Rectal smooth muscle tissue (tissue), 1 donor: ENCODE results near the gene SEPTIN6.
A peak's percentile ranks its signal among the peaks of the same experiment; 100 is the strongest.

Experiments used
- H3K27ac ChIP-seq: one replicate; pipeline ENCODE4 v1.7.0; 2013; ENCODE audit warnings: low read depth, low read length, inconsistent platforms
- H3K27me3 ChIP-seq: one replicate; pipeline ENCODE4 v1.7.0; 2013; ENCODE audit warnings: low read length; ENCODE audit not compliant: control insufficient read depth, insufficient read depth
- H3K36me3 ChIP-seq: one replicate; pipeline ENCODE4 v1.7.0; 2013; ENCODE audit warnings: low read length; ENCODE audit not compliant: control insufficient read depth, insufficient read depth
- H3K4me1 ChIP-seq: one replicate; pipeline ENCODE4 v1.7.0; 2013; ENCODE audit warnings: low read length; ENCODE audit not compliant: control insufficient read depth, insufficient read depth
- H3K4me3 ChIP-seq: one replicate; pipeline ENCODE4 v1.7.0; 2013; ENCODE audit warnings: low read length
- H3K9ac ChIP-seq: one replicate; pipeline ENCODE4 v1.7.0; 2013; ENCODE audit warnings: low read length

SEPTIN6 gene

DNA sequence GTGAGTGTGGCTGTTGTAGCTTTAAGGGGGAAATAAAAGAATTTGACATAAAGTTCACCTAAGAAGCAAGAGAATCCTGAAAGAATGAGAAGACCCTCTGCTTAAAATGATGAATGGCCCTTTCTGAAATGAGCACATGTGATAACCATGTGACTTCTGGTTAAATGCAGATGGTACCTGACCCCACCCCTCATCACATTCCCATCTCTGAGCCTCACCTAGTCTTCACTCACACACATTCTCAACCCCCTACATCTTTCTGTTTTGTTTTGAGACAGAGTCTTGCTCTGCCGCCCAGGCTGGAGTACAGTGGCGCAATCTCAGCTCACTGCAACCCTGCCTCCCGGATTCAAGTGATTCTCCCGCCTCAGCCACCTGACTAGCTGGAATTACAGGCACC lies 31.5 kb downstream of the SEPTIN6 start:
- Histone ChIP-seq H3K9ac (no peak overlapping the region), H3K27me3 (no peaks in the 10 kb centered on the region), H3K4me3 (no peak overlapping the region), H3K27ac (no peak overlapping the region), H3K36me3 (peaks cover 9% of the 10 kb centered on the region), H3K4me1 (no peaks in the 10 kb centered on the region)

DNA sequence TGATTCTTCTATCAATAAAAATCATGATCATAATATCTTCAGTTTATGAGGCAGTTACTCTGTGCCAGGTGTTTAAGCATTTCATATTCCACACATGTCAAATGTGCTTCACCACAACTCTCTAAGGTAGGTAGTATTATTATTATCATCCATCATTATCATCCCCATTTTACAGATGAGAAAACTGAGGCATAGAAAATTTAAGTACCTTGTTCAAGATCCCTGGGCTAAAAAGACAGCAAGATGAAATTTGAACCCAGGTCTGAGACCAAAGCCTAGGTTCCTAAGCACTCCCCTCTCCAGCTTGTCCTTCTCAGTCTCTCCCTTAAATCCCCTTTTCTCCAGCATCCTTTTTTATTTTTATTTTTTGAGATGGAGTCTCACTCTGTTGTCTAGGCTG lies 33.4 kb downstream of the SEPTIN6 start:
- Histone ChIP-seq H3K9ac (no peak overlapping the region), H3K27ac (no peak overlapping the region), H3K36me3 (peaks cover 9% of the 10 kb centered on the region), H3K4me3 (no peak overlapping the region), H3K27me3 (no peaks in the 10 kb centered on the region), H3K4me1 (peaks cover 4% of the 10 kb centered on the region)

DNA sequence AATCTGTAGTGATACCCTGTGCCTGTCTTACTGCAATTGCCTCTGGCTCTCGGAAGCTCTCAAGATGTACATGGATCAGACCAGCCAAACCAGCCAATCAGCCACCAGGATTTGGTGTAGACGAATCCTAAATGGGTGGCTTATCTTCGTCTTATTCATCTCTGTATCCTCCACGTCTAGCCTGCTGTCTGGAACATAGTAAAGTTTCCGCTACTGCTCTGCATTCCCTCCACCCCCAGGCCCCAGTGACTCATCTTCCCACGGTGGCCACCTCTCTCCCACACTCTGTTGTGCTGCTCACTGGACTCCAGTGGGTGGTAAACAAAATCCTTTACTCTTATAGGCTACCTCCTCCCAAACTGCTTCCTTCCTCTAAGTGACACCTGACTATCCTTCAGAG lies 37.8 kb downstream of the SEPTIN6 start:
- H3K9ac ChIP-seq, result no peak overlapping the region
- H3K27ac ChIP-seq, result peak overlapping the region; percentile 58
- H3K36me3 ChIP-seq, result peaks cover 2% of the 10 kb centered on the region
- H3K27me3 ChIP-seq, result no peaks in the 10 kb centered on the region
- peaks cover 6% of the 10 kb centered on the region for H3K4me1 ChIP-seq
- H3K4me3 ChIP-seq, result no peak overlapping the region

DNA sequence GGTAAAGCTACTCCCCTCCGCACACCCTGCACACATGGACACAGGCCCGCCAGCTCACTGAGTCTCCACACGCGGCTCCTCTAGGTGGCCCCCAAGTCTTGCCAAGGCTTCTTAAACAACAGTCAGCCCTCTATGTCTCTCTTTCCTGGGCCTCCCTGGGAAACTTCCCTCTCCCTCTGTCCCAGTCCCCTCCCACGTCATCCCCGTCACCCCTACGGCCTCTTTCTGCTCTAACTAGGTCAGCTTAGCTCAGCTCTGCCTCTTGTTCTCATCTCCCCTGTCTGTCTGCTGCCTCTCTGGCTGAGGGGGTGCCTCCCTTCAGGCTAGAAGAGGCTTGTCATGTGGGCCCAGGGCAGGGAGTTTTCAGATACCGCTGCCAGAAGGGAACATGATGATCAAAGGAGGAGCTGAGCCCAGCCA lies 38.8 kb downstream of the SEPTIN6 start:
- H3K9ac ChIP-seq, result no peak overlapping the region
- H3K4me3 ChIP-seq, result no peak overlapping the region
- H3K27ac ChIP-seq, result peak overlapping the region; percentile 58
- H3K36me3 ChIP-seq, result no peaks in the 10 kb centered on the region
- H3K4me1 ChIP-seq, result peaks cover 6% of the 10 kb centered on the region
- no peaks in the 10 kb centered on the region for H3K27me3 ChIP-seq

DNA sequence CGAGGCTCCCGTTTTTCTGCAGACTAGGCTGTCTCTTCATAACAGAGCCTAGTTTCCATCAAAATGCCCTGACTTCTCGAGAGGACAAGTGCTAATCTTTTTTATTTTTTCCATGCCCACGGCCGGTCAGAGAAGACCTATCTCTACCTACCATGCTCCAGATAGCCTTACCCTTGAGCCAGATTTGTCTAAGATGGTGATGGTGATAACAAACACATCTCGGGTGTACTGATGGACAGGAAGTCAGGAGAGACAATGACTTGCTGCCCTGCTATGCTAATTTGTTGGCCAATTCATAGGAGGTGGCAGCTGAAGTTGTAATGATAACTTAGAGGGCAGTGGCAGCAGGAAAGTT lies 44.6 kb downstream of the SEPTIN6 start:
- Histone ChIP-seq H3K27me3 (no peaks in the 10 kb centered on the region), H3K9ac (no peak overlapping the region), H3K4me3 (no peak overlapping the region), H3K27ac (no peak overlapping the region), H3K4me1 (no peaks in the 10 kb centered on the region), H3K36me3 (no peaks in the 10 kb centered on the region)

DNA sequence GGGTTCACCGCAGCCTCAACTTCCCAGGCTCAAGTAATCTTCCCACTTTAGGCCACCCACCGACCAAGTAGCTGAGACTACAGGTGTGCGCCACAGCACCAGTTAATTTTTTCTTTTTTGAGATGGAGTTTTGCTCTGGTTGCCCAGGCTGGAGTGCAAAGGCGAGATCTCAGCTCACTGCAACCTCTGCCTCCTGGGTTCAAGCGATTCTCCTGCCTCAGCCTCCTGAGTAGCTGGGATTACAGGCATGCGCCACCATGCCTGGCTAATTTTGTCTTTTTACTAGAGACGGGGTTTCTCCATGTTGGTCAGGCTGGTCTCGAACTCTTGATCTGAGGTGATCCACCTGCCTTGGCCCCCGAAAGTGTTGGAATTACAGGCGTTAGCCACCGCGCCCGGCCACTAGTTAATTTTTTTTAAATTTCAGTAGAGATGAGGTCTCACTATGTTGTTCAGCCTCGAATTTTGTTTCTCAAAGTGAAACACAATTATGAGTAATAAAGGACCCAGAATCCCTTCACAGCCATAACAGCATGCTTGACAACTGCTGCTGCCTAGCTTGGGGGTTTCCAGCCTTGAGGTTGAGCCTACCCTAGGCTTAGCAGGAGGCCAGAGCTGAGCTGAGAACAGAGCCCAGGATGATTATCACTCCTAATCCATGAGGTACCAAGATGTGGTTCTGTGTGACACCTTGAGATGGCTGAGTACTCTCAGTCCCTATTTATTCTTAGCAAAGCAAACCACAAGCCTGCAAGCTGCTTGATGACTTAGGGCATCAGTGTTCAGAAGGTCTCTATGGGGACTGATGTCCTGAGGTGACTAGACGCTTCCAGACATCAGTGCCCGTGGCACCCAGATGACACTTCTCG lies 45.2 kb downstream of the SEPTIN6 start:
- H3K9ac ChIP-seq, result no peak overlapping the region
- no peaks in the 10 kb centered on the region for H3K27me3 ChIP-seq
- no peak overlapping the region for H3K4me3 ChIP-seq
- no peaks in the 10 kb centered on the region for H3K36me3 ChIP-seq
- H3K4me1 ChIP-seq, result no peaks in the 10 kb centered on the region
- H3K27ac ChIP-seq, result no peak overlapping the region

DNA sequence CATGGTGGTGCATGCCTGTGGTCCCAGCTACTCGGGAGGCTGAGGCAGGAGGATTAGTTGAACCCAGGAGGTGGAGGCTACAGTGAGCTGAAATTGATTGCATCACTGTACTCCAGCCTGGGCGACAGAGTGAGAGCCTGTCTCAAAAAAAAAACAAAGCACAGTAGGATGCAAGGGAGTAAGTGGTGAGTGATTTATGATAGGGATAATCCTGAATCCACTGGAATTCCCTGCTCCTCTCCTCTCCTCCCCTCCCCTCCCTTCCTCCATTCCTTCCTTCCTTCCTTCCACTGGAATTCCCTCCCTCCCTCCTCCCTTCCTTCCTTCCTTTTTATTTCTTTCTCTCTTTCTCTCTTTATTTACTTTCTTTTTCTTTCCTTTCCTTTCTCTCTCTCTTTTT lies 45.9 kb downstream of the SEPTIN6 start:
- Histone ChIP-seq H3K36me3 (no peaks in the 10 kb centered on the region), H3K27me3 (no peaks in the 10 kb centered on the region), H3K4me3 (no peak overlapping the region), H3K27ac (no peak overlapping the region), H3K9ac (no peak overlapping the region), H3K4me1 (no peaks in the 10 kb centered on the region)

DNA sequence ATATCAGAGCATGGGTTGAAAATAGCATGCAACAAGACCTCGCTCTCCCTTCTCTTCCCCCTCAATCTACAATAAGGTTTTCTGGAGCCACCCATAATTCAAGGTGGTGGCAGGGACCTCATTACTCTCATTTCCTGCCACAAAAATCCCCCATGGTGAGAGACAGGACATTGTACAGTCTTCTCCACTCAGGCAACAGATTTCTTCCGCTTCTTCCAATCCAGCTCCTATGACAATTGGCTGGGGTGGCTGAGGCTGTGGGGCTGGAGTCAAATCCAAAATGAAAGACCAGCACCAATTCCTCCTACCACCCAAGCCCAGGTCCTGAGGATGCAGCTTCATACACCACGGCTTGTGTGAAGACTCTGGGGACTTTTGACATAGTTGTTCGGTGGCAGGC lies 46.5 kb downstream of the SEPTIN6 start:
- H3K4me3 ChIP-seq, result no peak overlapping the region
- H3K9ac ChIP-seq, result no peak overlapping the region
- no peaks in the 10 kb centered on the region for H3K36me3 ChIP-seq
- no peak overlapping the region for H3K27ac ChIP-seq
- H3K4me1 ChIP-seq, result no peaks in the 10 kb centered on the region
- H3K27me3 ChIP-seq, result no peaks in the 10 kb centered on the region

DNA sequence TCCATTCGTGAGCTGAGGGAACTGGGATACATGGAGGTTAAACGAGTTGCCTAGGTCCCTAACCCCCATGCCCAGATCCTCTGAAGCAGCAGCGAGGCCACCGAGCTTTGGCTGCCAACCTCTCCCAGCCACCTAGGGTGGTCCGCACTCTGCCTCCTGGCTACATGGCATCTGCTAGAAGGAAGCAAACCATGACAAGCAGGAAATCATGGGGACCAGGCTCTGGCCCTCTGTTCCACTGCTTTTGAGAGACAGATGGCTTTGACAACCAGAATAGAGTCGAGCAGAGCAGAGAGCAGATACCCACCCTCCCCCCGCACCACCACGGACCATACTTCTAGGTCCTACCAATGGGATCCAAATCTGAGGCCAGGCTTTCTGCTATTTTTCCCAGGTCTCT lies 49.3 kb downstream of the SEPTIN6 start:
- Histone ChIP-seq H3K27ac (no peak overlapping the region), H3K27me3 (no peaks in the 10 kb centered on the region), H3K9ac (no peak overlapping the region), H3K4me1 (no peaks in the 10 kb centered on the region), H3K4me3 (no peak overlapping the region), H3K36me3 (no peaks in the 10 kb centered on the region)
